HUES6 (cell line): Measurements from ENCODE around the gene LONP2.

ENCODE experiments used
- H3K27ac ChIP-seq: 2 replicates; pipeline ENCODE4 v1.7.0; 2013; ENCODE audit warnings: low read depth, mild to moderate bottlenecking, low read length, inconsistent platforms
- H3K27me3 ChIP-seq: 2 replicates; pipeline ENCODE4 v1.6.1; 2013; ENCODE audit warnings: low read length; ENCODE audit not compliant: control insufficient read depth, insufficient read depth
- H3K36me3 ChIP-seq: 2 replicates; pipeline ENCODE4 v1.6.1; 2013; ENCODE audit warnings: low read length; ENCODE audit not compliant: control insufficient read depth, insufficient read depth
- H3K4me1 ChIP-seq: 2 replicates; pipeline ENCODE4 v1.6.1; 2013; ENCODE audit warnings: low read length; ENCODE audit not compliant: control insufficient read depth, insufficient read depth
- H3K4me3 ChIP-seq: 2 replicates; pipeline ENCODE4 v1.5.1; 2013; ENCODE audit warnings: low read depth, low read length
- H3K9ac ChIP-seq: one replicate; pipeline ENCODE4 v1.6.1; 2013; ENCODE audit warnings: mild to moderate bottlenecking, low read length
- H3K9me3 ChIP-seq: 2 replicates; pipeline ENCODE4 v1.6.1; 2013; ENCODE audit warnings: low read depth, low read length; ENCODE audit not compliant: control insufficient read depth, insufficient read depth

The LONP2 gene

DNA sequence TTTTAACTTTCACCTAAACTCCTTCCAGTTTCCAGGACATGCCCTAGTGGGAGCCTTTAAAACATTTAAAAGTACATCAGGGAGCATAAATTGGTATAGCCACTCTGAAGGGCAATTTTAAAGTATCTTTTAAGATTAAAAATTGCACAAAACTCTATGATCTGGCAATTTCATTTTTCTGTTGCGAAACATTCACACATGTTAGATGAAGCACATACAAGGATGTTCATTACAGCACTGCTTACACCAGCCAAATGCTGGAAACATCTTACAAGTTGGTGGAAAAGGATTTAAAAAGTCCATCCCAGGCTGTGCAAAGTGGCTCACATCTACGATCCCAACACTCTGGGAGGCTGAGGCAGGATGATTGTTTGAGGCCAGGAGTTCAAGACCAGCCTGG, 26.4 kb upstream of the LONP2 start:
- no peak overlapping the region for H3K9ac ChIP-seq
- H3K4me3 ChIP-seq, result no peak overlapping the region
- no peaks in the 10 kb centered on the region for H3K4me1 ChIP-seq
- no peaks in the 10 kb centered on the region for H3K9me3 ChIP-seq
- no peak overlapping the region for H3K27ac ChIP-seq
- no peaks in the 10 kb centered on the region for H3K27me3 ChIP-seq
- no peaks in the 10 kb centered on the region for H3K36me3 ChIP-seq

- Histone ChIP-seq H3K9ac (no peak overlapping the region), H3K27ac (no peak overlapping the region), H3K27me3 (no peaks in the 10 kb centered on the region), H3K4me1 (no peaks in the 10 kb centered on the region), H3K36me3 (no peaks in the 10 kb centered on the region), H3K4me3 (no peak overlapping the region), H3K9me3 (no peaks in the 10 kb centered on the region)
These were observed 25.6 kb upstream of the LONP2 start for GRCh38 chr16:48218473-48218872.

- H3K36me3 ChIP-seq, result no peaks in the 10 kb centered on the region
- H3K27ac ChIP-seq, result no peak overlapping the region
- no peaks in the 10 kb centered on the region for H3K27me3 ChIP-seq
- no peak overlapping the region for H3K9ac ChIP-seq
- no peaks in the 10 kb centered on the region for H3K4me1 ChIP-seq
- H3K4me3 ChIP-seq, result no peak overlapping the region
- H3K9me3 ChIP-seq, result no peaks in the 10 kb centered on the region
These were observed 23.2 kb upstream of the LONP2 start for GRCh38 chr16:48220891-48221290.

DNA sequence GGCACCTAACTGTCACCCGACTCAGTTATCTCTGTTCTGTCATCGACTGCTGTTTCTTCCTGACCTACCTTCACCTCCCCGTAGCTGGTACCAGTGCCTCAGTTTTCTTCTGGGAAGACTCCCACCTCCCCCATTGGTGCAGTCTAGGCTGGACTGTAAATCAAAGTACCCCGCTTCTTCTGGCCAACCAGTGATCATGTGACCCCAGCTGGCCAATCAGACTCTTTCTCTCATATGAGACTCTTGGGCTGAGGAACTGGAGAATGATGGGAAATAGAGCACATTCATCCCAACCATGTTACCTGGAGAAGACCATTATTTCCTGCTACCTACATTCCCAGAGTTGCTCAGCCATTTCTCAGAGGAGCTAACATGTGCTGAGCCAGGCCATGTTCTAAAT, 20.6 kb upstream of the LONP2 start:
- Histone ChIP-seq H3K27me3 (no peaks in the 10 kb centered on the region), H3K4me1 (no peaks in the 10 kb centered on the region), H3K9me3 (no peaks in the 10 kb centered on the region), H3K9ac (no peak overlapping the region), H3K4me3 (no peak overlapping the region), H3K27ac (no peak overlapping the region), H3K36me3 (no peaks in the 10 kb centered on the region)

- no peak overlapping the region for H3K9ac ChIP-seq
- no peaks in the 10 kb centered on the region for H3K27me3 ChIP-seq
- H3K9me3 ChIP-seq, result no peaks in the 10 kb centered on the region
- H3K4me1 ChIP-seq, result no peaks in the 10 kb centered on the region
- no peak overlapping the region for H3K27ac ChIP-seq
- H3K36me3 ChIP-seq, result no peaks in the 10 kb centered on the region
- no peak overlapping the region for H3K4me3 ChIP-seq
These were observed 18.6 kb upstream of the LONP2 start for GRCh38 chr16:48225456-48225855.

DNA sequence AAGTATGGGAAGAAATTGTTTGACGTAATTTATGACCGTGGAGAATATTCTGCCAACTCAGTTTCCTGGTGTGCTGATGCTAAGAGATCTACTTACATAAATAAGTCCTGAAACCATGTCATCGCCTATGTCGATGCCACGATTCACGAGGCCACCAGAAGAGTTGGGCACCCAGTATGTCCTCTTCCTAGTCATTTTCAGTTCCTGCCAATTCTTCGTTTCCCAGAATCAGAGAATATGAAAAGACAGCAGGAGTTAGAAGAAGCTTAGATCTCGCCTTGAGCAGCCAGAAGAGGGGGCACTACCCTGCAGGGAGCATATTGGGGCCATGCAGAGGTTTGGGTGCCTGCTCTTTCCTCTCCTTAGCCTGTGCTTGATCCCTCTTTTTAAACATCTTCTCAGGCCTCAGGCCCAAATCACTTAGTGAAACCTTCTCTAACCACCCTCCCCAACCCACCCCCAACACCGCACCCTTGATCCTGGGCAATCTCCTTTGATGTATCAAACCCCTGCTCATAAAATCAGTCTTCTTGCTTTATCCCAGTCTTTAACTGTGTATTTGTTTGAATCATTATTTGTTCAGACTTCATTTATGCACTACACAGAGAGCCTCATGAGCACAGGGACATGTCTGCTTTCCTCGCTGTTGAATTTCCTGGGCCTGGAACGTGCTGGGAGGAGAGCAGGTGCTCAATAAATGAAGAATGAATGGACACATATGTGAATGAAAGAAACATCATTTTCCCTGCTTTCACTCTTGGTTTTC, 12.2 kb upstream of the LONP2 start:
- no peak overlapping the region for H3K9ac ChIP-seq

DNA sequence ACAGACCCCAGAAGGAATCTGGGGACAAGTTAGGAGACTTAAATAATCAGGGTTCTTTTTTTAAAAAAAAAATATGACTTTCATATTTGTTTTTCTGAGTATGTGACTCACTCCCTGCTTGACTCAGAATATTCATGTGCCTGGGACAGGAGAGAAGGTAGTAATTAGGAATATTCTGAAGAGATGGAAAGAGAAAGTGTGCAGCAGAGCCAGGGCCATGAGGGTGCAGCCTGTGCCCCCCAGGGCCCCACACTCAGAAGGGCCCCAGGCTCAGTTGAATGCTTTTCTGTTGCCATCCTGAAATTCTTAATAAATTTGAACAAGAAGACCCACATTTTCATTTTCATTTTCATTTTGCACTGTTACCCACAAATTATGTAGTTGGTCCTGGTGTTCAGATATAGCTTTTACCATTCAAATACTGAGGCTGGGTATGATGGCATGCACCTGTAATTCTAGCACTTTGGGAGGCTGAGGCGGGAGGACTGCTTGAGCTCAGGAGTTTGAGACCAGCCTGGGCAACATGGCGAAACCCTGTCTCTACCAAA, 11.5 kb upstream of the LONP2 start:
- no peak overlapping the region for H3K4me3 ChIP-seq
- no peak overlapping the region for H3K27ac ChIP-seq
- no peak overlapping the region for H3K9ac ChIP-seq

More for the DNA sequence above, 12.2 kb upstream of the LONP2 start:
- Histone ChIP-seq H3K27ac (no peak overlapping the region), H3K4me3 (no peak overlapping the region), H3K4me1 (peaks cover 8% of the 10 kb centered on the region; the same call in 1 of the 2 replicates), H3K36me3 (no peaks in the 10 kb centered on the region), H3K9me3 (no peaks in the 10 kb centered on the region), H3K27me3 (no peaks in the 10 kb centered on the region)

DNA sequence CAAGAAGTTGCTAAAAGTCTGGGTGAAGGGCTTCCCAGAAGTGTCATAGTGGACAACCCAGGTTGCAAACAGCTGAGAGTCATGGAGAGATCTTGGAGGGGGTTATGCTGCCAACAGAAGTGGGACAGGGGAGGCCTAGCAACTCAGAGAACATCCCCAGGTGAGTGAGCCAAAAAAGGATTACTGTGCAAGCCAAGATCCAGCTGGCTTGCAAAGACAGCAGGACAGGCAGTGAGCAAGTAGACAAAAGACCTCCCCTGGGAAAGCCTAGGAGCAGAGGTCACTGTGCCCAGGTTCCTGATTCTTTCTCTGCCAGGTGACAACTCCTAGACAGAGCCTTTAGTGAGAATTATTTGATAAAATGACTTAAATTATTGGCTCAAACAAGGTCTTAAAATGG, 9.5 kb upstream of the LONP2 start:
- H3K27ac ChIP-seq, result no peak overlapping the region
- H3K4me1 ChIP-seq, result peaks cover 8% of the 10 kb centered on the region; the same call in 1 of the 2 replicates
- H3K36me3 ChIP-seq, result no peaks in the 10 kb centered on the region
- no peak overlapping the region for H3K9ac ChIP-seq
- H3K4me3 ChIP-seq, result no peak overlapping the region
- H3K27me3 ChIP-seq, result no peaks in the 10 kb centered on the region
- H3K9me3 ChIP-seq, result no peaks in the 10 kb centered on the region

More for the DNA sequence above, 11.5 kb upstream of the LONP2 start:
- Histone ChIP-seq H3K27me3 (no peaks in the 10 kb centered on the region), H3K36me3 (no peaks in the 10 kb centered on the region), H3K9me3 (no peaks in the 10 kb centered on the region), H3K4me1 (peaks cover 8% of the 10 kb centered on the region; the same call in 1 of the 2 replicates)

DNA sequence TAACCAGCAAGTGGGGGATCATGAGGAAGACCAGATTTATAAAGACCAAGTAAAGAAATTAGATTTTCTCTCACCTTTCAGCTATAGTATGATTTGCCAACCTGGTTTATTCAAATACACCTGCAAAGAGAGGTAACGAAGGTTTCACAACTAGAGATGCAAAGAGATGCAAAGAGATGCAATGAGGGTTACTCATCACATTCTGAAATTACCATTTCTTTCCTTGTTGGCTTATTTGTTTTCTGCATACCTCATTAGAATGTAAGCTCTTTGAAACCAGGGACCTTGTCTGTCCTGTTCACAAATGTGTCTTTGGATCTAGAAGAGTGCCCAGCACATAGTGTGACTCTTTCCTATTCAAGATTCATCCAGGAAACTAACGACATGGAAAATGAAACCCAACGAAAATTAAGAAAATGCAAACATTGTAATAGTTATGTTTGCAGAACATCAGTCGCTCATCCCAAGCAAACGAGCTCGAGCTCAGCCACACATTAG, 9.0 kb upstream of the LONP2 start:
- H3K4me3 ChIP-seq, result no peak overlapping the region
- H3K9me3 ChIP-seq, result 0 out of 2 replicates have a peak, but pooled peaks cover under 1% of the 10 kb centered on the region
- no peak overlapping the region for H3K9ac ChIP-seq
- H3K27me3 ChIP-seq, result no peaks in the 10 kb centered on the region
- peaks cover 8% of the 10 kb centered on the region; the same call in 1 of the 2 replicates for H3K4me1 ChIP-seq
- H3K27ac ChIP-seq, result no peak overlapping the region
- no peaks in the 10 kb centered on the region for H3K36me3 ChIP-seq

DNA sequence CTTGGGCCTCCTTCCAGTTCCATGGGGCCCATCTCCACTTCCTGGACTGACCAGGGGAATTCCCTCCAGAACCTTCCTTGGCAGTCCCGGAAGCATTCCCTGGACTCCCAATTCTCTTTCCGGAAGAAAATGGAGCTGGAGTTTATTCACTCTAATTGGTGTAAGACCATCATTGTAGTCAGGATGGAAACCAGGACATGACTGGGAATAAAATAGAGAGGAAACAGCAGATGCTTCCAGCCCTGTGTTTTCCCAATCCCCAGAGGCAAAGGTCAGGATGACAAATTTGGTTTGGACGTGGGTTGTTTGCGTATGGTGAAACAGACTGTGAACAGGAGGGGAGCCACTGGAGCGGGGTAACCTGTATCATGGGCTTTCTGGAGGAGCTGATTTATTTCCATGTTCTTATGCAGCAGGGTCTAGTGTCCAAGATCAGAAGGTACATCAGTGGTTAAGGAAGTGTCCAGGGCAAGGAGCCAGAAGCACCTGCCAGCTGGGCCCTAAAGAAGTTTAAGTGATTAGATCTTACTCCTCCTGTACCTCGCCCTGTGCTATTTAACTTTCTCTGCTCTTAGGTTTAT, 8.5 kb upstream of the LONP2 start:
- H3K27ac ChIP-seq, result no peak overlapping the region
- H3K9me3 ChIP-seq, result 0 out of 2 replicates have a peak, but pooled peaks cover 2% of the 10 kb centered on the region
- peaks cover 8% of the 10 kb centered on the region; the same call in 1 of the 2 replicates for H3K4me1 ChIP-seq
- no peaks in the 10 kb centered on the region for H3K27me3 ChIP-seq
- no peak overlapping the region for H3K9ac ChIP-seq
- H3K36me3 ChIP-seq, result no peaks in the 10 kb centered on the region
- H3K4me3 ChIP-seq, result no peak overlapping the region

DNA sequence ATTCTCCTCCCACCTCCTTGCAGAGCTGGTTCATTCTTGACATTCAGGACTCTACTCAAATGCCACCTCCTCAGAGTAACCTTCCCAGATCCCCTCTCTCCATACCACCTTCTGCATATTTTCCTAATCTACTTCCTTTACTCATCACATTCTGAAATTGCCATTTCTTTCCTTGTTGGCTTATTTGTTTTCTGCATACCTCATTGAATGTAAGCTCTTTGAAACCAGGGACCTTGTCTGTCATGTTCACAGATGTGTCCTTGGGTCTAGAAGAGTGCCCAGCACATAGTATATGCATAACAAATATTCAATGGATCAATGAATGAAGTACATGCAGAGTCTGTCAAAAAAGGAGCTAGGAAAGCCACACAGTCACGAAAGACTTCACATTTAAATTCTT, 7.8 kb upstream of the LONP2 start:
- Histone ChIP-seq H3K36me3 (no peaks in the 10 kb centered on the region), H3K27me3 (no peaks in the 10 kb centered on the region), H3K27ac (no peak overlapping the region), H3K4me3 (no peak overlapping the region), H3K4me1 (peaks cover 8% of the 10 kb centered on the region; the same call in 1 of the 2 replicates), H3K9me3 (0 out of 2 replicates have a peak, but pooled peaks cover 2% of the 10 kb centered on the region), H3K9ac (no peak overlapping the region)
